HepG2 (cell line): ENCODE measurements around the gene GATAD2B. TPM values are rescaled to one million over a fixed set of nuclear protein-coding genes. Genes with fewer than 3 reads are reported as not detected.

Source experiments
- AKAP8 ChIP-seq: sonication (generic); formaldehyde crosslinking; IDR thresholded peaks from 2 replicates; pipeline ENCODE4 v1.5.1; 2020; ENCODE audit warnings: mild to moderate bottlenecking, missing genetic modification reagents
- ATF3 ChIP-seq: sonication (generic); formaldehyde crosslinking; IDR thresholded peaks from 2 replicates; pipeline ENCODE4 v1.4.0; 2020; ENCODE audit warnings: missing genetic modification reagents
- CREB1 ChIP-seq, 2 experiments: fragments of 450-650 bp in 1 of 2; IDR thresholded peaks; 2 replicates each; pipeline ENCODE4 v1.6.1; 2016 to 2017; ENCODE audit warnings: control low read depth in 1 of 2, mild to moderate bottlenecking in 1 of 2, missing compliant biosample characterization in 1 of 2, missing genetic modification characterization in 1 of 2
- E2F2 ChIP-seq: sonication (generic); formaldehyde crosslinking; IDR thresholded peaks from 2 replicates; pipeline ENCODE4 v1.4.0; 2020; ENCODE audit warnings: missing genetic modification reagents, borderline replicate concordance
- ERF ChIP-seq: IDR thresholded peaks from 2 replicates; pipeline ENCODE4 v1.6.1; 2018; ENCODE audit warnings: missing biosample characterization, missing genetic modification reagents
- ETV6 ChIP-seq: sonication (generic); formaldehyde crosslinking; conservative IDR thresholded peaks from 2 replicates; pipeline ENCODE4 v1.4.0; 2020; ENCODE audit warnings: missing genetic modification reagents
- FOXM1 ChIP-seq: sonication (generic); formaldehyde crosslinking; IDR thresholded peaks from 2 replicates; pipeline ENCODE4 v1.5.0; 2020; ENCODE audit warnings: missing genetic modification reagents
- KLF13 ChIP-seq: sonication (generic); formaldehyde crosslinking; IDR thresholded peaks from 2 replicates; pipeline ENCODE4 v1.4.0; 2020; ENCODE audit warnings: mild to moderate bottlenecking, missing genetic modification reagents
- MED13 ChIP-seq: sonication (generic); formaldehyde crosslinking; IDR thresholded peaks from 2 replicates; pipeline ENCODE4 v1.5.0; 2020; ENCODE audit warnings: missing genetic modification reagents
- MTA1 ChIP-seq: sonication (generic); formaldehyde crosslinking; IDR thresholded peaks from 2 replicates; pipeline ENCODE4 v1.4.0; 2020; ENCODE audit warnings: missing genetic modification reagents, mild to moderate bottlenecking, borderline replicate concordance
- MXD4 ChIP-seq: IDR thresholded peaks from 2 replicates; pipeline ENCODE4 v1.6.1; 2016; ENCODE audit warnings: mild to moderate bottlenecking, missing biosample characterization, missing genetic modification reagents
- MYPOP ChIP-seq: sonication (generic); formaldehyde crosslinking; IDR thresholded peaks from 2 replicates; pipeline ENCODE4 v1.8.1; 2023; ENCODE audit warnings: mild to moderate bottlenecking, moderate library complexity, missing genetic modification reagents
- NPAS2 ChIP-seq: sonication (generic); formaldehyde crosslinking; IDR thresholded peaks from 2 replicates; pipeline ENCODE4 v1.8.0; 2022; ENCODE audit warnings: mild to moderate bottlenecking, missing genetic modification reagents, borderline replicate concordance
- NR2F2 ChIP-seq: IDR thresholded peaks from 2 replicates; pipeline ENCODE4 v1.6.1; 2012; ENCODE audit warnings: low read depth, inconsistent platforms, borderline replicate concordance
- PAF1 ChIP-seq: IDR thresholded peaks from 2 replicates; pipeline ENCODE4 v1.6.1; 2016; ENCODE audit warnings: missing genetic modification reagents, missing compliant biosample characterization
- PCBP1 ChIP-seq: fragments of 200-400 bp; formaldehyde crosslinking; IDR thresholded peaks from 2 replicates; pipeline ENCODE4 v1.6.1; 2017; ENCODE audit warnings: mild to moderate bottlenecking, low read depth, low read length, borderline replicate concordance
- PHF21A ChIP-seq: sonication (generic); formaldehyde crosslinking; IDR thresholded peaks from 2 replicates; pipeline ENCODE4 v1.5.0; 2020; ENCODE audit warnings: mild to moderate bottlenecking, missing genetic modification reagents
- RELA ChIP-seq: sonication (generic); formaldehyde crosslinking; IDR thresholded peaks from 2 replicates; pipeline ENCODE4 v1.4.0; 2020; ENCODE audit warnings: missing genetic modification reagents
- SP5 ChIP-seq: IDR thresholded peaks from 2 replicates; pipeline ENCODE4 v1.6.1; 2016; ENCODE audit warnings: low read depth, borderline replicate concordance
- TCF12 ChIP-seq, 2 experiments: fragments of 450-650 bp in 1 of 2; sonication (generic) in 1 of 2; formaldehyde crosslinking in 1 of 2; IDR thresholded peaks; 2 replicates each; pipeline versions ENCODE4 v1.6.1 to v1.8.0; 2017 to 2022; ENCODE audit warnings: antibody characterized with exemption in 1 of 2, mild to moderate bottlenecking in 1 of 2, missing genetic modification reagents in 1 of 2, moderate library complexity in 1 of 2
- ZFP36L1 ChIP-seq: sonication (generic); formaldehyde crosslinking; IDR thresholded peaks from 2 replicates; pipeline ENCODE4 v1.8.0; 2022; ENCODE audit warnings: mild to moderate bottlenecking, missing genetic modification reagents, moderate library complexity
- ZFX ChIP-seq: sonication (generic); formaldehyde crosslinking; IDR thresholded peaks from 2 replicates; pipeline ENCODE4 v1.4.0; 2020; ENCODE audit warnings: mild to moderate bottlenecking, low read depth, missing genetic modification reagents, moderate library complexity
- ZNF160 ChIP-seq: sonication (generic); formaldehyde crosslinking; IDR thresholded peaks from 2 replicates; pipeline ENCODE4 v1.8.0; 2022; ENCODE audit warnings: mild to moderate bottlenecking, inconsistent platforms, missing genetic modification reagents
- ZNF251 ChIP-seq: sonication (generic); formaldehyde crosslinking; IDR thresholded peaks from 2 replicates; pipeline ENCODE4 v1.9.0; 2021; ENCODE audit warnings: mild to moderate bottlenecking, missing genetic modification reagents
- ZNF274 ChIP-seq: sonication (generic); formaldehyde crosslinking; IDR thresholded peaks from 2 replicates; pipeline ENCODE4 v1.5.1; 2020; ENCODE audit warnings: mild to moderate bottlenecking, missing genetic modification reagents
- ZNF431 ChIP-seq: sonication (generic); formaldehyde crosslinking; IDR thresholded peaks from 2 replicates; pipeline ENCODE4 v1.9.0; 2022; ENCODE audit warnings: missing genetic modification reagents, low read depth, mild to moderate bottlenecking, borderline replicate concordance
- ZNF709 ChIP-seq: sonication (generic); formaldehyde crosslinking; IDR thresholded peaks from 2 replicates; pipeline ENCODE4 v1.5.0; 2020; ENCODE audit warnings: mild to moderate bottlenecking, missing genetic modification reagents
- polyA plus RNA-seq, 8 experiments: library from polyadenylated mRNA; depleted of rRNA in 3 of 8; stranded (reverse) in 7 of 8; unstranded in 1 of 8; fragments of >200 nt; fragmentation: Illumina TruSeq in 4 of 8; extraction: Trizol in 4 of 8; gene quantifications; 2 replicates each; pipeline versions ENCODE4 v1.2.1 to v1.2.3, GENCODE V29; 2011 to 2016; ENCODE audit warnings: low read depth in 4 of 8, missing spikeins in 1 of 8, mixed read lengths in 1 of 8; ENCODE audit not compliant: insufficient read depth in 1 of 8
- total RNA-seq, 5 experiments: library from RNA; depleted of rRNA; stranded (reverse); fragments of >200 nt; fragmentation: Illumina TruSeq; extraction: Trizol; gene quantifications; 2 replicates each; pipeline ENCODE4 v1.2.3, GENCODE V29; 2016; ENCODE audit warnings: low read depth in 1 of 5
- TF ChIP-seq, protein P1 (sequence below): sonication (generic); formaldehyde crosslinking; IDR thresholded peaks from 2 replicates; pipeline ENCODE4 v1.4.0; 2020; ENCODE audit warnings: missing genetic modification reagents

GATAD2B gene
- total and polyA plus RNA-seq, 2 of the 13 experiments (the other 11 are each of a cell fraction or from before 2014, with no cell fraction given) = 3.2 to 5.2 TPM

DNA sequence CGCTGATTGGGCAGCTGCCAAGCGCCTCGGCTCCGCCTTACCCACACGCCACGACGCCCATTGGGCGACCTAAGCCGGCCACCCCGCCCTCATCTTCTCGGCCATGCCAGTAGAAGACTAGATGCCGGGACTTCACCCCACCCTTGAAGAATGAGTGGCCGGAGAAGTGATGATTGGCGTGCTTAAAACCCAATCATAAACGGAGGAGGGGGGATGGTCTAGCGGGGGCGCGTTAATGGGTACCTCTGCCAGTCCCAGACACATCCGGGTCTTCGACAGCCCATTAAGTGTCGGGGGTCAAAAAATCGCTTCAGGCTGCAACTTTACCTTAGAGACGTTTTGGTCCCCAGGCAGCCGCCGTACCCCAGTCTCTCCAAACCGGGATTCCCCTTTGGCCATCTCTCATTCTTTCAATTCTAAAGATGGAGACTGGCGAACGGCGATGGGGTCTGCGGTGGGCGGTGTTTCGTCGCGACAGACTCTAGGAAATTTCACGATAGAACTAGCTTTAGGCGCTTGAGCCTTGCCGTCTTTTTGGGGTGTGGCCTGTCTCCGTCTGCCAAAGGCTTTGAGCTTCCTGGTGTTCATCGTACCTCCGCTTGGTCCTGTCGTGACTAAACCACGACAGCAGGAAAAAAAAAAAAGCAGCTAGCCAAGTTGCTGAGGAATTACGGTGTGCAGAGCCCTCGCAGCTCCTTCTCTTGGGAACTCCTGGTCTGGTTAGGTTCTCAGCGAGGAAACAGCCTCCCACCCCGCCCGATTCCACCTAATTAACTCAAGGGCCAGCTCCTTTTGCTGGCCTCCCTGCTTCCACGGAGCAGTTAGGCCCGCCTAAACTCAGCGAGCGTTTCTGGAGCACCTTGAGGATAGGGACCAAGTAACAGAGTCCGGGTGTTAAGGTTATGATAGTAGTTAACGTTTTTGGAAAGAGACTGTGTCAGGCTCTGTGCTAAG lies at the start of gene GATAD2B (continued):
- TF ChIP-seq ZFP36L1 (CRISPR knock-in tag) (0 out of 2 replicates have a peak, but pooled peaks have one; percentile 17), MED13 (CRISPR knock-in tag) (no peak), ZNF160 (CRISPR knock-in tag) (no peak), ZNF251 (CRISPR knock-in tag) (no peak), NR2F2 (no peak), MTA1 (CRISPR knock-in tag) (no peak), ERF (CRISPR knock-in tag) (0 out of 2 replicates have a peak, but pooled peaks have one; percentile 58), KLF13 (CRISPR knock-in tag) (no peak), ZNF709 (CRISPR knock-in tag) (peak; percentile 25; the same call in 1 of the 2 replicates), NPAS2 (CRISPR knock-in tag) (no peak), E2F2 (CRISPR knock-in tag) (no peak), CREB1 (IDR thresholded peaks at IDR 0.05) (peak; percentile 75), CREB1 (CRISPR knock-in tag; IDR thresholded peaks at IDR 0.05) (peak; percentile 77), ATF3 (CRISPR knock-in tag) (no peak), PAF1 (CRISPR knock-in tag) (no peak), ETV6 (no peak; the same call in 1 of the 2 replicates), MYPOP (peak; percentile 65; the same call in 1 of the 2 replicates), AKAP8 (no peak), ZNF274 (CRISPR knock-in tag) (peak; percentile 41; the same call in 1 of the 2 replicates), RELA (no peak), SP5 (CRISPR knock-in tag) (0 out of 2 replicates have a peak, but pooled peaks have one; percentile 26), ZFX (CRISPR knock-in tag) (peak; percentile 61), PHF21A (CRISPR knock-in tag) (peak; percentile 77; the same call in 1 of the 2 replicates), ZNF431 (CRISPR knock-in tag) (no peak), MXD4 (peak; percentile 68; the same call in 1 of the 2 replicates), TCF12 (IDR thresholded peaks at IDR 0.05) (no peak), TCF12 (CRISPR knock-in tag; IDR thresholded peaks at IDR 0.05) (0 out of 2 replicates have a peak, but pooled peaks have one; percentile 38), FOXM1 (CRISPR knock-in tag) (no peak), PCBP1 (no peak)
- TF ChIP-seq, protein P1, sequence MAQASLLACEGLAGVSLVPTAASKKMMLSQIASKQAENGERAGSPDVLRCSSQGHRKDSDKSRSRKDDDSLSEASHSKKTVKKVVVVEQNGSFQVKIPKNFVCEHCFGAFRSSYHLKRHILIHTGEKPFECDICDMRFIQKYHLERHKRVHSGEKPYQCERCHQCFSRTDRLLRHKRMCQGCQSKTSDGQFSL (CRISPR knock-in tag) = no peak
